ENCODE results near the gene DOCK9.
A peak's percentile ranks its signal among the peaks of the same experiment; 100 is the strongest.

The DOCK9 gene

DNA sequence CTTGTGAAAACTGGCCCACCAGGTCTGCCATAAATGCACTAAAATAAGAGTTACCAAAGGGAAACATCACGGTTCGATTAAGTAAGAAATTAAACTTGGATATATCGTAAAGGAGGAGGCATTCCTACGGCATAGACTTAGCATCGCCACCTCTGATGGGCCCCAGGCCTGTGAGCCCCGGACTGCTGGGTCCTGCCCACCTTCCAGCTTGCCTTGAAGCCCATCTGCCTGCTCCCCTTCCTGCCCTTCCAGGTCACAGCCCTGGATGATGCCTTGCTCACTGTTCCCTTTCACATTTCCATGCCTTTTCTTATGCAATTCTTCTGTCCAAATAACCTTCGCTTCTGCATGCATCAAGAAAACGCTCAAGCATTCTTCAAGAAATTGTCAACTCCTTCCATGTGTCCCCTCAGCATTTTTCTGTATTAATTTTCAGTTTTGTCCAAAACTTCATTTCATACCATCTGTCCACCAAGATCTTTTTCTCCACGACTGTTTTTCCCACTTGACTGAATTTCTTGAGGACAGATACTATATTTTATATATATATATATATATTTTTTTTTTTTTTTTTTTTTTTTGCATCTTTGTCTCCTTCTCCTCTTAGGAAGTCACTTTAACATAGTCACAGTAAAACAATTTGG lies 91.2 kb downstream of the DOCK9 start:
- DNase-seq (ENCODE audit: low spot score): no peak

DNA sequence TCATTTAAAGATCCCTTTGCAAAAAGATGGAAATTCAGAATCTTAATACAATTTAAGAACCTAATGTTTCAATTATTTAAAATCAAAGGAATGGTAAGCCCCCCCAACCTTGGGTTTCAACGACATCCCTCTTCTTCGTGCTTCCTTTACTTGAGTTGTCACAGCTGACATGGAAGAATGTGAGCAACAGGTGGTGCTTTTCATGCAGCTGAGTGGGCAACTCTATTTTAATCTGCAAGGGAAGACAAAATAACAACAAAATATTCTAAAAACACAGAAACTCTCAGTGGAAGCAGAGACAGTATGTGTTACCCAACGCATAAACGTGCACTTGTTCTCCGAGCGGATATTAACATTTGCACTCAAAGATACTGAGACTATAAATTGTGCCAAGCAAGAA lies 92.3 kb downstream of the DOCK9 start:
- DNase-seq (ENCODE audit: low spot score): no peak

DNA sequence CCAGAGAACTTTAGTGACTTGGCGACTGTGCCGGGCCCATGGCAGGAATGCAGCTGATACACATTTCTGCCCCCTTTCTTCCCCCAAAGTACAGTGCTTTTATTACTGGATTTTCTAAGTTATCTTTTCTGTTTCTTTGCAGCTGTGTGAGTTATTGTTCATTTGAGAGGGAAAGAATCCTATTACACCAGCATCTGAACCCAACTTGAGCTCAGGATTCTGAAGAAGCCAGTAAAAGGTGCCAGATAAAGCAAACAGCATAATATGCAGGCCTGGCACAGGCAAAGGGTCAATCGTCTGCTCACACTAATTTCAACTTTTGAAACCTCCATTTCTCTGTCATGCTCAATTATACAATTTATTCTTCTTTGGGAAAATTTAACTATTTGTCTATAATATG lies 93.9 kb downstream of the DOCK9 start:
- no peak for DNase-seq (ENCODE audit: low spot score)

DNA sequence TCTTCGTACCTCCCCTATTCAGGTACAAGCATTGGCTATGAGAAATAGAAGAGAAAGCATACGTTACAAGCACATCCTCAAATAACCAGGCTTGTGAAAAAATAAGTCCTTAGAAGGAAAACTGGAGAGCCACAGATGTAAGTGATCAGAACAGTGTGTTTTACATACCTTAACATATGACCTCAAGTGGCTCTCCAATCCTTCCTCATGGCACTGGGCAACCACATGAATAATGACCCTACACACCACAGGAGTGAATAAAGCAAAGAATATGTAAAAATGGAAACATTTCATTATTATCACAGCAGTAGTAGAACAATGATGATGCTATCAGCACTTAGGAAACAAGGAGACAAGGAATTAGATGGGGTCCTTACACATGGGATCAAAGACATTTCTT lies 96.5 kb downstream of the DOCK9 start:
- no peak for DNase-seq (ENCODE audit: low spot score)

DNA sequence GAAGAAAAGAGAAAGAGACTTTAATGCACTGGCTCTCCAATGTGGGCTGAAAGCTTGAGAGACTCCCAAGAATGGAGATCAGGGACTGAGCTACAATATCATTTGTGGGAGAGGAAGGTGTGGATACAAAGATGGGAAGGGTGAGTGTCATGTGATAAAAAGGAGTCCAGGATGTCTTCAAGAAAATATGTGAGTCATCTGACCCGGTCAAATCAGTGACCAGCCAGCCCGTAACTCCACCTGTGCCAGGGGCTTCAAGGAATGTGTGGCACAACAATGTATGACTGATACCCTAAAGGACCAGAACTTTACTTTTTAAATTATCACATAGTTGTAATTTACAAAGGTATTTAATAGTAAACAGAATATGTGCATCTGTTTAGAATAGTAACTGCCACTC lies 97.2 kb downstream of the DOCK9 start:
- no peak for DNase-seq (ENCODE audit: low spot score)

DNA sequence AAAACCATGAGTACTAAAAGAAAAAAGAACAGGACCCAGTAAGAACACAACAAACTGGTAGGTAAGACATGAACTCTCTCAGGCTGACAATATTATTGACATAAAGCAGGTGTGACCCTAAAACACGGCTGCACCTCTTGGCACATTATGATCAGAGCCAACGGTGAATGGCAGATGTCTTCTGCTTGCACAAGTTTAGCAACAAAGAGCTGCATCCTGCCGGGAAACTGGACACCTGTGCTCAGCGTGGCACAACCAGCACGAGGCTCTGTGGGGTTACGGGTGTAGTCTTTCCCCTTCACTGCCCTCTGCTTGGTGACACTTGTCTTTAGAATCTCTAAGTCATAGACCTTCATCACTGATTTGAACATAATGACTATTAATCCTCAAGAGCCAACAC lies 97.9 kb downstream of the DOCK9 start:
- DNase-seq (ENCODE audit: low spot score): no peak

DNA sequence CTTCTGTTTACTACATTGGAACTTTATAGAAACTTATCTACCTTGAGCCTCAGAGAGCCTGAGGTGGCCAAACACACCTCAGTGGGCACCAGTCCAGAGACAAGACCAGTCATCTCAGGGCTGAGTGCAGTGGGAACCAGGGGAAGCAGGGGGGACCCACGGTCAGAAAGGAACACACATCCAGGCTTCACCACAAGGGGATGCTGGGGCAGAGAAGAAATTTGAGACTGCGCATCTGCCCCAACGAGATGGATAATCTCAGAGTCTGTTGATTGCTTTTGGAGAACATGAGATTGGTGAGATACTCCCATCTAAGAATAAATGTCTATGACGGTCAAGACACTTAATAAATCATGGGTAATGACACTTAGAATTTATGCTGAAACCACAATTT lies 98.7 kb downstream of the DOCK9 start:
- DNase-seq (ENCODE audit: low spot score): no peak

DNA sequence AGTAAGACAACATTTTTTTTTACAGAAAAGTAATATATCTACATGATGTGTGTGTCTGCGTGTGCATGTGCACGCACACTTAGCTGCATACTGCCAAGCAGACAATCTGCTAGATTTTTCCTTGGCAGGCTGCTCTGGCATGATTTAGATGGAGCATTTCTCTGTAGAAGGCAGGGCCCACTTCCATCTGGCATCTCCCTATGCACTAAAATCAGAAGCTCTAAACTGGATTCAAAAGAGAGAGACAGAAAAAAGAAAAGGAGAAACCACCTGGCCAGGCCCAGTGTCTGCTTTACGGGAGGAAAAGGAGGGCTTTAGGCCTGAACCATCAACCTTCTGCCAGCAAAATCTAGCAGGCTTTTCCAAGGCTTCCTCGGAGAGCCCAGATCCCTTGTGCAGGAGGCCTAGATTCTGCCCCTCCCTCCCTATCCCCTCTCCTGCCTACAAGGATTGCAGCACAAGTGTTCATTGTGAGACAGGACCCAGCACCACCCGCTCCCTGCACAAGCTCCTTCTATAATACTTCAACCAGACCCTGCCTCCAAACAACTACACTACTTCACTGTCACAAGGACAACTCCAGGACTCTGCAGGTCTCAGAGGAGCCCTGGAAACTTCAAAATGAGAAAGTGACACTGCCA lies 99.3 kb downstream of the DOCK9 start:
- DNase-seq (ENCODE audit: low spot score): peak; percentile 67

DNA sequence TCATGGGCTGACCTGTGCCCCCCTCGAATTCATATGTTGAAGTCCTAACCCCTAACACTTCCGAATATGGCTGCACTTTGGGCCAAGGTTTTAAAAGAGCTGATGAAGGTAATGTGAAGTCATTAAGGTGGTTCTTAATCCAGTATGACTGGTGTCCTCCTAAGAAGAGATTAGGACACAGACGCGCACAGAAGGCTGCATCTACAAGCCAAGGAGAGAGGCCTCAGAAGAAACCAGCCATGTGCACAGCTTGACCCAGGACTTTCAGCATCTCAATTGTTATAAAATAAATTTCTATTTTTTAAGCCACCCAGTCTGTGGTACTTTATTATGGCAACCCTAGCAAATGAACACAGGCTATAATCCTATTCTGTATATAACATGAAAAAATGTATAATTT lies 99.9 kb downstream of the DOCK9 start:
- no peak for DNase-seq (ENCODE audit: low spot score)

DNA sequence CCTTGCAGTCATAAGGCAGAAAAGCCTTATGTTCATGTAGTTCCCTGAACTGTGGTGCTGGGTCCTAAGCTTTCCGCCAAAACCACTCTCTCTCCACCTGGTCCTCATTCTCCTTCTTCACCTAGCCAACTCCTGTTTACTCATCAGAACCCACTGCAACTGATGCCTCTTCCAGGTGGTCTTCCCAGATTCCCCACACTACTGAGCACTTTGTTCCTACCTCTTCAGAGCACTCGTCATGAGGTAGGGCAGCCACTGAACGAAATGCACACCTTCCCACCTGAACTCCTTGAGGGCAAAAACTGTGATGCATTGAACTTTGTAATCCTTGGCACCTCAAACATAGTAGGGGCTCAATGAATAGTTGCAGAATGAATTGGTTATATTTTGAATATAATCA lies 100.4 kb downstream of the DOCK9 start:
- no peak for DNase-seq (ENCODE audit: low spot score)

DNA sequence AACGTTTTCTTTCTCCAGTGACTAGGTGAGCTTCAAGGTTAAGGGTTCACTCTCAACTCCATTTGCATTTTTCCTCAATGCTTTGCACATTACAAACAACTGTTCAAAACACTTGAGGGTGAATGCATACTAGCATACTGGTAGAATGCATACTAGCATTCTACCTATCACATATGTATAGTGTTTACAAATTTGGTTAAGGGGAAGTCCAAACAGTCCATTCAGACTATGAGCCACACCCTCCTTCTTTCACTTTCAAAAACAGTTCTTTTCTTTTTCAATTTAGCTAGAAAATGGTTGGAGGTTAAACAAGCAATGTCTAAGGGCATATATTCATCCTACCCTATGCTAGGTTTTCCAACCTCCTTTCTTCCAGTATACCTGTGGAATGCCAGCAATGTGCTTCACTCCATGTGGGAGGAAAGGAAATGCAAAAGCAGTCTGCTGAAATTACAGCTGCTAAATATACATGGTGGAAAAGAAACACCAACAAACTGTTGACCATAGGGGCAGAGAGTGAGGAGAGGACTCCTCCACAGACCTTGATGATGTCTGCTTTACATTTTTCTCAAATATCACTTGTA lies 102.6 kb downstream of the DOCK9 start:
- DNase-seq (ENCODE audit: low spot score): no peak

DNA sequence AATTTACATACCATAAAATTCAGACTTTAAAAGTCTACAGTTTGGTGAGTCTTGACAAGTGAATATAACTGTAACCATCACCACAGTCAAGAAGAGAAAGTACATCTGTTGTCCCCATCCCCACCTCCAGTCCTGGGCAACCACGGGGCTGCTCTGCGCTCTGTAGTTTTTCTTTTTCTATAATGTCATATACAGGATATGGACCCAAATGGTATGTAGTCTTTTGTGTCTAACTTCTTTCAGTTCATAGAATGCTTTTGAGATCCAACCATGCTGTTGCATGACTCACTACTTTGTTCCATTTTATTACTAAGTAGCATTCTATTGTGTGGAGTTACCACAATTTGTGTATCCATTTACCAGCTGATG lies 103.9 kb downstream of the DOCK9 start:
- DNase-seq (ENCODE audit: low spot score): no peak

DNA sequence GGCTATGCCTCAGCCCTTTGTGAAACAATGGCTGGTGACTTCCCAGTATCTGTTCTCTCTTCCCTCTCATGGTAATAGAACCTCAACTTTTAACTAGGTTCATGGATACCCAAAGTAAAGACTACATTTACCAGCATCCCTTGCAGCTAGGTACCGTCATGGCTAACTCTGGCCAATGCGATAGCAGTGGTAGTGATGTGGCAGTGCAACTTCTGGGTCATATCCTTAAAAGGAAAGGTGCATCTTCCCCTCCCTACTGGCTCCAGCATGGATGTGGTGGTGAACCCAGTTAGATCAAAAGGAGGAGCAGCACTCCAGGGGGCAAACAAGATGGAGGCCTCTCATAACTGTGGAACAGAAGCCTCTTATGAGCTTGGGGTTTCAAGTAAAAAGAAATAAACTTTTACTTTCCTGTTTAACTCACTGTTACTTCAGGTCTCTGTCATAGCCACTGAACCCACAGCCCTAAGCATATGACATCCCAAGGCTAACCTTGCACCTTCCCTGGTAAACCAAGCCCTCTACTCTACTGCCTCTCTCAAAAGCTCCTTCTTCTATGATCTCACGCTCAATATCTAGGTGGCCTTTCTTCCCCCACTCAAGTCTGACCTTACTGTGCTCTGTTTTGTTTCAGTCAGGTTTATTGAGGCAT lies 104.4 kb downstream of the DOCK9 start:
- DNase-seq (ENCODE audit: low spot score): no peak

DNA sequence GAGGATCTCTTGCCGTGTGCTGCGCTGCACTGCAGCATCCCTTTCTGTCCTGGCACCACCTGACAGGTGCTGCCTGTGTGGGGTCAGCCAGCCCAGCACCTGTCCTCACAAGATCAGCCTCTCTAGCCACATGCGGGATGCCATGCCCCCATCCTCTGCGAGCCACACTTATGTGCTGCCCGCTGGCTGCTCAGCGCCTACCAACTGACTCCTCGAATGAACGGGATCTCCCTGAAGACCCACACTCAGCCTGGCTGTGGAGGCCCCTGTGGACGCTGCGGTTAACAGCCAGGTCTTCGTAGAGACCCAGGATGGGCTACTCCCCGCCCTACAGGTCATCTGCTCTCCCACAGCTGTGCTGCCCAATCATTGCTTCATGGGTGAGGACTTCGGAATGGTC lies 106.1 kb downstream of the DOCK9 start:
- no peak for DNase-seq (ENCODE audit: low spot score)

DNA sequence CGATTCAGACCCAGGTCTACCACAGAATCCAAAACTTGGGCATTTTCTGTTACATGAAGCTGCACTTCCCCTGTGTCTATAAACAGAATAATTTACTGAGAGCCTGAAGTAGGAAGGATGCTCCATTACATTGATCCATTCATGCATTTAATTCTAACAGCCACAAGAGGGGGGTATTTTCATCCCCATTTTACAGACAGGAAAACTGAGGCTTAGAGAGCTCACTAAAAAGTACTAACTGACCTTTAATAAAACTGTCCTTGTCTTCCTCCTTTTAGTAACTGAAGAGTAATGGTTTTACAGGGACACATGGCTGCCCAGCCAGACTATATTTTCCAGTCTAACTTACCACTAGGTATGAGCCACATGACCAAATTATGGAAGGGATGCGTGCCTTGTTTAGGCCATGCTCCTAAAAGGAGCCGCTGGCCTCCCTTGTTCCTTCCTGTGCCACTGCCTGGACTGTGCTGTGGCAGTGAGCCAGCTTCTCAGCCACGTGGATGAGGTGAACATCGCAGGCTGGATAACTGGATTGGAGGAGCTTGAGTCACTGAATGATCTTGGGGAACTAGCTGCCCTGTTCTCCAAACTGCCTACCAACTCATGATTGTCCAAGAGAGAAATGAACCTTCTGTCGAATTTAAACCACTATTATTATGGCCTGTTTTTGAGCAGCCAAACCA lies 108.3 kb downstream of the DOCK9 start:
- DNase-seq (ENCODE audit: low spot score): no peak

DNA sequence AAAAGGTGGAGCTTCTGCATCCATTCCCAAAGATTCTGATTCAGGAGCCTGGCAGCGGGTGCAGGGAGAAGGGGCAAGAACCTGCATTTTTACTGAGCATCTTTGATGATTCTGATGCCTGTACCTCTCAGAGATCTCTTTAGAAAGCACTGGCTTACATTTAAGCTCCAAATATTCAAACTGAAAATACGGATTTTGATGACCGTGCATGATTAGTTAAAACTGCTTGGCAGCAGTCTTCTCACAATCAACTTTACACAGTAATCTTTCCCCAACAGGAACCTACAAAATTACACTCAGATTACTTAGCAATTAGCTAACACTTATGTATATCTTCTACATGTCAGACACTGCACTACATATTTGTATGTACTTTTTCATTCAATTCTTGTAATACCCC lies 108.9 kb downstream of the DOCK9 start:
- no peak for DNase-seq (ENCODE audit: low spot score)

DNA sequence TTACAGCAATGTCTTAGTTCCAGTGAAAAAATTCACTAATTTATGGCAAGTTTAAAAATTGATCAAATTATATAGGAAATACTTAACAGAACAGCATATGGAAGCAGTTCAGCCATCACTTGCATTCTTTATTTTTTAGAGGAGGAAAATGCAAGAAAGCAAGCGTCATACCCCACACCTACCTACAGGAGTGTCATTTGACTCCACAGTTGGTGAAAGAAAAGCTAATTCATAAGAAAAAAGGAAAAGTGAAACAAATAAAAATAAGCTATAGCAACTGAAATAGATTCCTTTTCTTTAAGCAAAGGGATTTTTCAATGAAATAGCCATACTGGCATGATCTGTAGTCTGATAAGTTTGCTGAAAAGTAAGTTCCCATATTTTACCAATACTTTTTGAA lies 111.0 kb downstream of the DOCK9 start:
- no peak for DNase-seq (ENCODE audit: low spot score)

DNA sequence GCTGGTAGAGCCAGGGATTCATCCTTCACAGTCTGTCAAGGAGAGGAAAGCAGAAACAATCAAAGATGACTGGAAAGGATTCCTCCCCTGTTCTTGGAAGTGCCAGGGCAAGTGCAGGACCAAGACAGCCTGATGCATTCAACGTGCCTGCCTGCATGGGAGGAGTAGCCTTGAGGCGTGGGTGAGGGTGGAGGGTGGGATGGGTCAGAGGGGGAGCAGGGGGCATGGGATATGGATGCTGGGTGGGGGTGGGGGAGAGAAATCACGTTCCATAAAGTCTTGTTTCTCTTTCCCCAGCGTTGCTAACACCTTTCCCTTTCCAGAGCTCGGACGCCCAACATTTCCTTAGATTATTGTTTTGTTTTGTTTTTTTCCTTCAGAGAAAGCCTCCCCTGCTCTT lies 117.4 kb downstream of the DOCK9 start:
- DNase-seq (ENCODE audit: low spot score): no peak

DNA sequence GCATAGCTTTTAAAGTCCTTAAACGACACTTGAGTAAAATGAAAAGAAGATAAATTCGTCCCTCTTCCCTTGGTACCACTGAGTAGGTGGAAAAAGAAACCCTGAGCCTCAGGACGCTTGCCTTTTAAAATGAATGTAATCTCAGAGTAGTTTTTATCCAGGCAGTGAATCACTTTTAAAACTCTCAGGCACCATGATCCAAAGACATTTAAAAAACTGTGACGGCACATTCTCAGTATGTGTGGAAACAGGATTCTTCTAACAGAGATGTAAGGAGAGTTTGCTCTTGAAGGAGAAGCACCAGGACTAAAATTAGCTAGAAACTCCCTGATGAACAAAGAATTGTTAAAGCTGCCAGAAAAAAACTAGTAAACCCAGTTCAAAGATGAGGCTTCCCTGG lies 119.7 kb downstream of the DOCK9 start:
- DNase-seq (ENCODE audit: low spot score): no peak

DNA sequence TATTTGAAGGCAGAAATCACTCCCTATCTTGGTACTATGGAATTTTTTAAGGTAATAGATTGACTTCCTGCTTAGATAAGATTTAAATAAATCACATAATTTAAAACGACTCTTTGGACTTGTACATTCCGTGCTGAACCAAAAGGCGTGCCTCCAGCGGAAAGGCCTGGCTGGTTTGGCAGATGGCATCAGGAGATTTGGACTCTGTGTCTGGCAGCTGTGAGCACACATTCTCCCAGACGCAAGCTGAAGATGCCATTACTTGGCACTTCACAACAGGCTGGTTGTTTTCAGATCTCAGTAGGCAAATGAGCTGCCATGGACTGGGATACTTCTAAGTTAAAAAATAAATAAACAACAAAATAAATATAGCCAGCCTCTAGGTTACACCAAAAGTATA lies 120.9 kb downstream of the DOCK9 start:
- DNase-seq (ENCODE audit: low spot score): peak; percentile 67

DNA sequence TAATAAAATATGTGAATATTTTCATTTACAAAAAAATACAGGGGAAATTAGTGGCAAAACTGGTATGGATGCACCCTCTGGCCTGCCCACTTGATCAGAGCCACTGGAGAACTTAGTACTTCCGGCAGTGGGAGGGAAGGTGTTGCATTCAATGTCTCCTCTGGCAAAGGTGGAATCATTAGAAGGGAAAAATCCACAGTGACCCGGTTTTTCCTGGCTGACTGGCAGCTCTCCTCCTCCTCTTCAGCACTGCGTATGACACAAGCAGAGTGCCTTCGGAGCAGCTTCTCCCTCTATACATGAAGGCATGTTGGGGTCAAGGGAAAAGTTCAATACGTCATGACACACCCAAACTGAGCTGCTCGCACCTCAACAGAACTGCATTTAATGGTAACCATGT lies 123.4 kb downstream of the DOCK9 start:
- DNase-seq (ENCODE audit: low spot score): no peak

DNA sequence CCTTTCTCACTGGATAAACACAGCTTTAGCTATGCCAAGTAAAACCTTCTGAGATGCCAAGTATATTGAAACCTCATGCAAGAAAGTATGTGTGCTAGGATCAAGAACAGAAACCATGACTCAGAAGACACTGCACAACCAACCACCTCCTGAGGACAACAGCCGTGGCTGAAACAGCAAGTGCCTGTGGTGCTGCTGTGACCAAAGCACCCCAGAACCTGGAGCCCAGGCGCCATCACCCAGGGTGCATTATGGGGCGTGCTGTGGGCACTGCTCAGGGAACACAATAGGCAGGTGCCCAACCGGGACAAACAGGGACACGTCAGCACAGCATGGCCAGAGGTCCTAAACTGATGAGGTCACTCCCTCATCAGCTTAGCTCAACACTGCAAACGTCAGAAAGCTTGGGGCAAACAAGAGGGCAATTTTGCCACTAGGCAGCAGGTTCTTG lies 124.1 kb downstream of the DOCK9 start:
- no peak for DNase-seq (ENCODE audit: low spot score)

DNA sequence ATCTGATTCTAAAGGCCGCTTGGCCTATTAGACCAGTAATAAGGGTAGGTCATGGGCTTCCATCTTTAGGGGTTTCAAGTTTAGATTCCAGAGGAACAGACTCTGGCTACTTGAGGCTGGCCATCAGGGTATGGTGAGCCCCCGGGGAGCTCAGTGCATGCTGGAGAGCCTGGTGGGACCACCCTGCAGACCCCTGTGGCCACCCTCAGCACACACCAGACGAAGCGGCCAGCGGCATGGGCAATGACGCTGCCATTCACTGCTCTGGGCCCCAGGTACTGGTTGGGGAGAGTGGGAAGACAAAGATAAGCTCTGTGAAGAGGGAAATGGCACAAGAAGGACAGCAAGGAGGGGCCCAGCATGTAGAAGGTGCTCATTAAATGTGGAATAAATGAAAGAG lies 126.6 kb downstream of the DOCK9 start:
- no peak for DNase-seq (ENCODE audit: low spot score)

All from globus pallidus (tissue), 1 donor.